ENCODE results near the gene KIAA2012.

DNA sequence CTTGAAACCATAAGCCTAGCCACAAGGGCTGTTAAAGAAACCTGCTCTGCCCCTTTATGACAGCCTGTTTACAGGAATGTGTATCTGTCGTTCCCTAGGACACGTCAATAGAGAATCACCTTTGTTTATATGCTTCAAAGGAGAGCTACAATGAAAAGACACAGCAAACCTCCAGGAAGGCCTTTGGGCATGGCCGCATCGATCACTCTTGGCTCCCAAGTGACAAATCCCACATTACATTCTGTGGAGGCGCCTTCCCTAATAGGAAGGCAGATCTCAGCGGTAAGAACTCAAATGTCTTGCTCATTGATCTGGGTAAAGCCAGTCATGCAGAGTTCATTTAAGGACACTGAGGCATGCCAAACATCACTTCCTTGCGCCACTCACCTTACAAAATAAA lies 26.5 kb downstream of the KIAA2012 start:
- TF ChIP-seq, protein P1, sequence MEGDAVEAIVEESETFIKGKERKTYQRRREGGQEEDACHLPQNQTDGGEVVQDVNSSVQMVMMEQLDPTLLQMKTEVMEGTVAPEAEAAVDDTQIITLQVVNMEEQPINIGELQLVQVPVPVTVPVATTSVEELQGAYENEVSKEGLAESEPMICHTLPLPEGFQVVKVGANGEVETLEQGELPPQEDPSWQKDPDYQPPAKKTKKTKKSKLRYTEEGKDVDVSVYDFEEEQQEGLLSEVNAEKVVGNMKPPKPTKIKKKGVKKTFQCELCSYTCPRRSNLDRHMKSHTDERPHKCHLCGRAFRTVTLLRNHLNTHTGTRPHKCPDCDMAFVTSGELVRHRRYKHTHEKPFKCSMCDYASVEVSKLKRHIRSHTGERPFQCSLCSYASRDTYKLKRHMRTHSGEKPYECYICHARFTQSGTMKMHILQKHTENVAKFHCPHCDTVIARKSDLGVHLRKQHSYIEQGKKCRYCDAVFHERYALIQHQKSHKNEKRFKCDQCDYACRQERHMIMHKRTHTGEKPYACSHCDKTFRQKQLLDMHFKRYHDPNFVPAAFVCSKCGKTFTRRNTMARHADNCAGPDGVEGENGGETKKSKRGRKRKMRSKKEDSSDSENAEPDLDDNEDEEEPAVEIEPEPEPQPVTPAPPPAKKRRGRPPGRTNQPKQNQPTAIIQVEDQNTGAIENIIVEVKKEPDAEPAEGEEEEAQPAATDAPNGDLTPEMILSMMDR (IDR thresholded peaks at IDR 0.05; ENCODE audit: insufficient read depth, low read length), result no peak
- no peak for TF ChIP-seq POLR2AphosphoS5 (IDR thresholded peaks at IDR 0.05; ENCODE audit: low read depth)
- TF ChIP-seq, protein P2, sequence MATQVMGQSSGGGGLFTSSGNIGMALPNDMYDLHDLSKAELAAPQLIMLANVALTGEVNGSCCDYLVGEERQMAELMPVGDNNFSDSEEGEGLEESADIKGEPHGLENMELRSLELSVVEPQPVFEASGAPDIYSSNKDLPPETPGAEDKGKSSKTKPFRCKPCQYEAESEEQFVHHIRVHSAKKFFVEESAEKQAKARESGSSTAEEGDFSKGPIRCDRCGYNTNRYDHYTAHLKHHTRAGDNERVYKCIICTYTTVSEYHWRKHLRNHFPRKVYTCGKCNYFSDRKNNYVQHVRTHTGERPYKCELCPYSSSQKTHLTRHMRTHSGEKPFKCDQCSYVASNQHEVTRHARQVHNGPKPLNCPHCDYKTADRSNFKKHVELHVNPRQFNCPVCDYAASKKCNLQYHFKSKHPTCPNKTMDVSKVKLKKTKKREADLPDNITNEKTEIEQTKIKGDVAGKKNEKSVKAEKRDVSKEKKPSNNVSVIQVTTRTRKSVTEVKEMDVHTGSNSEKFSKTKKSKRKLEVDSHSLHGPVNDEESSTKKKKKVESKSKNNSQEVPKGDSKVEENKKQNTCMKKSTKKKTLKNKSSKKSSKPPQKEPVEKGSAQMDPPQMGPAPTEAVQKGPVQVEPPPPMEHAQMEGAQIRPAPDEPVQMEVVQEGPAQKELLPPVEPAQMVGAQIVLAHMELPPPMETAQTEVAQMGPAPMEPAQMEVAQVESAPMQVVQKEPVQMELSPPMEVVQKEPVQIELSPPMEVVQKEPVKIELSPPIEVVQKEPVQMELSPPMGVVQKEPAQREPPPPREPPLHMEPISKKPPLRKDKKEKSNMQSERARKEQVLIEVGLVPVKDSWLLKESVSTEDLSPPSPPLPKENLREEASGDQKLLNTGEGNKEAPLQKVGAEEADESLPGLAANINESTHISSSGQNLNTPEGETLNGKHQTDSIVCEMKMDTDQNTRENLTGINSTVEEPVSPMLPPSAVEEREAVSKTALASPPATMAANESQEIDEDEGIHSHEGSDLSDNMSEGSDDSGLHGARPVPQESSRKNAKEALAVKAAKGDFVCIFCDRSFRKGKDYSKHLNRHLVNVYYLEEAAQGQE (IDR thresholded peaks at IDR 0.05; ENCODE audit: insufficient replicate concordance, low read depth), result no peak

Measured in HL-60 (cell line).